Mucosa of descending colon (tissue), 3 donors: Measurements from ENCODE around the gene RIMKLB. TPM values are rescaled to one million over a fixed set of nuclear protein-coding genes. Genes with fewer than 3 reads are reported as not detected.

Experiments
- ATAC-seq: fragments of 200-7000 bp; cut with Tn5 transposase; one replicate; pipeline ENCODE4 v1.9.1; 2020; ENCODE audit warnings: mild to moderate bottlenecking, moderate library complexity
- DNase-seq, 3 donors: peaks; one replicate each; pipeline ENCODE4 v3.0.0-alpha.2; 2020
- H3K36me3 ChIP-seq: fragments of 200-600 bp; one replicate; pipeline ENCODE4 v1.8.0; 2021; ENCODE audit warnings: low read depth, mild to moderate bottlenecking
- H3K4me1 ChIP-seq: fragments of 200-600 bp; one replicate; pipeline ENCODE4 v1.8.0; 2021; ENCODE audit warnings: low read depth, mild to moderate bottlenecking
- H3K4me3 ChIP-seq: fragments of 200-600 bp; one replicate; pipeline ENCODE4 v1.8.0; 2021; ENCODE audit warnings: mild to moderate bottlenecking
- H3K9me3 ChIP-seq: fragments of 200-600 bp; one replicate; pipeline ENCODE4 v1.8.0; 2021; ENCODE audit warnings: mild to moderate bottlenecking
- CTCF ChIP-seq: fragments of 200-600 bp; IDR thresholded peaks from one replicate; pipeline ENCODE4 v1.8.0; 2022; ENCODE audit warnings: antibody characterized with exemption, mild to moderate bottlenecking
- intact Hi-C, 2 donors: fragments of 100-400 bp; cut with DNase I in 1 of 2; cut with micrococcal nuclease in 1 of 2; formaldehyde crosslinking; loops; one replicate each; pipeline versions ENCODE4 v1.11.0 to v1.11.1; 2022; cut with DNase I, micrococcal nuclease
- total RNA-seq, 3 donors: library from RNA; stranded (reverse); fragmentation: NEBNext Ultra II Directional in 2 of 3; extraction: Animal tissue kit (Norgen Biotek cat#: 25700) in 2 of 3; gene quantifications; one replicate each; pipeline versions ENCODE4 v1.2.1 to v1.2.4, GENCODE V29; 2021 to 2023
- donor health status: DM: no; HTN: no; CAD: no; lungs with moderate emphysema.
- donor health status: DM: no; HTN: no; CAD: no.
- donor health status: DM: no; HTN: yes; CAD: no.

RIMKLB gene
- total RNA-seq, 3 donors from 2014 or later = 3.7 to 30.9 (median 7.6) TPM

DNA sequence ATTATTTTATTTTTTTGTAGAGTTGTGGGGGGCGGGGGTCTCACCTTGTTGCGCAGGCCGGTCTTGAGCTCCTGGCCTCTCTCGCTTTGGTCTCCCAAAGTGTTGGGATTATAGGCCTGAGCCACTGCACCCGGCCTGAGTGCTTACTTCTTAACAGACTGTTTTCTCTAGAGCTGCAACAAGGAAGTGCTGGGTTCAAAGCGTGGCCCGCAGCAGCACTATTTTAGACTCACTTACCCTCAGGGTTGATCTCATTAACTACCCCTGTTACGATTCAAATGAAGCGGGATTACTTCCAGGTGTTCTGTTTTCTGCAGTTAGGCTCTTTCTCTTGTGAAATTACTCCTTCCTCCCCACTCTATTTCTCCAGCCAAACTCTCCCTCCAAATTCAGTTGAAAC, 133.3 kb downstream of the RIMKLB start:
- intact Hi-C loops = no loop called here
- H3K4me1 ChIP-seq = no peaks in the 10 kb centered on the region
- ATAC-seq (no peak), DNase-seq (no peak)
- TF ChIP-seq CTCF = no peak
- no peaks in the 10 kb centered on the region for H3K9me3 ChIP-seq
- H3K4me3 ChIP-seq = no peak overlapping the region
- no peaks in the 10 kb centered on the region for H3K36me3 ChIP-seq

GRCh38 chr12:8832500-8832899, 134.7 kb downstream of the RIMKLB start:
- intact Hi-C loops = no loop called here
- DNase-seq = no peak
- no peak overlapping the region for H3K4me3 ChIP-seq
- no peaks in the 10 kb centered on the region for H3K36me3 ChIP-seq
- ATAC-seq = no peak
- no peaks in the 10 kb centered on the region for H3K4me1 ChIP-seq
- H3K9me3 ChIP-seq = no peaks in the 10 kb centered on the region
- TF ChIP-seq CTCF = no peak

Other genes starting within 250 kb of the RIMKLB start
- not detected for gene CLEC6A, start 242.0 kb upstream of the RIMKLB start, total RNA-seq
- gene CLEC4D, start 184.5 kb upstream of the RIMKLB start, total RNA-seq = under 1 TPM in 2 of 3 donors, not detected in 1; 0.39 to 0.41 TPM
- 1 to 10 TPM in 1 of 3 donors, under 1 TPM in 1, not detected in 1; 0.55 to 2.3 TPM for gene CLEC4E, start 157.1 kb upstream of the RIMKLB start, total RNA-seq
- not detected for gene AICDA, start 85.1 kb upstream of the RIMKLB start, total RNA-seq
- gene MFAP5, start 35.2 kb upstream of the RIMKLB start, total RNA-seq = 10 to 100 TPM; 10.7 to 43.1 (median 25.0) TPM
- under 1 TPM in 1 of 3 donors, not detected in 2; 0.46 TPM for gene A2ML1, start 124.6 kb downstream of the RIMKLB start, total RNA-seq
- 10 to 100 TPM in 2 of 3 donors, 1 to 10 TPM in 1; 7.5 to 49.3 (median 11.2) TPM for gene PHC1, start 216.5 kb downstream of the RIMKLB start, total RNA-seq